ENCODE data around the gene CRACDL.

DNA sequence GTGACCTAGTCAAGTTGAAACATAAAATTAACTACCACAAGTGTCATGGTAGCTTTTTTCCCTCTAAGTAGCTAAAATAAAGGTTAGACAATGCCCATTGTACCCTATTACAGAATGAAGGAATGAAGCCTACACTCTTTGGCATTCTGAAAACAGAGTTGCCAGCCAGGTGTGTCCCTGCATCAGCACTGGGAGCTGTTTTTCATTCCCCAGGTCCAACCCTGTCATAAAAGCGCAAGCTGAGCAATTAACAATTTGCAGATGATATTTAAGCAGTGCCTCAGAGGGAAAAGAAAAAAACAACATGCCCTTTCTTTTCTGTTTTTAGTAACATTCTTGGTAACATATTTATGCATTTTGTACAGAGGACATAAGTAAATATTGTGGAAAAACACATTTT lies 158.3 kb downstream of the CRACDL start:
- TF ChIP-seq, protein P1, sequence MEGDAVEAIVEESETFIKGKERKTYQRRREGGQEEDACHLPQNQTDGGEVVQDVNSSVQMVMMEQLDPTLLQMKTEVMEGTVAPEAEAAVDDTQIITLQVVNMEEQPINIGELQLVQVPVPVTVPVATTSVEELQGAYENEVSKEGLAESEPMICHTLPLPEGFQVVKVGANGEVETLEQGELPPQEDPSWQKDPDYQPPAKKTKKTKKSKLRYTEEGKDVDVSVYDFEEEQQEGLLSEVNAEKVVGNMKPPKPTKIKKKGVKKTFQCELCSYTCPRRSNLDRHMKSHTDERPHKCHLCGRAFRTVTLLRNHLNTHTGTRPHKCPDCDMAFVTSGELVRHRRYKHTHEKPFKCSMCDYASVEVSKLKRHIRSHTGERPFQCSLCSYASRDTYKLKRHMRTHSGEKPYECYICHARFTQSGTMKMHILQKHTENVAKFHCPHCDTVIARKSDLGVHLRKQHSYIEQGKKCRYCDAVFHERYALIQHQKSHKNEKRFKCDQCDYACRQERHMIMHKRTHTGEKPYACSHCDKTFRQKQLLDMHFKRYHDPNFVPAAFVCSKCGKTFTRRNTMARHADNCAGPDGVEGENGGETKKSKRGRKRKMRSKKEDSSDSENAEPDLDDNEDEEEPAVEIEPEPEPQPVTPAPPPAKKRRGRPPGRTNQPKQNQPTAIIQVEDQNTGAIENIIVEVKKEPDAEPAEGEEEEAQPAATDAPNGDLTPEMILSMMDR (IDR thresholded peaks at IDR 0.05): no peak
- no peak for TF ChIP-seq POLR2A (IDR thresholded peaks at IDR 0.05)
- no peak for TF ChIP-seq POLR2AphosphoS5 (IDR thresholded peaks at IDR 0.05)

Data from prostate gland (tissue), 2 donors.